Astrocyte of the spinal cord (primary cell): ENCODE measurements around the gene PML.

Experiments used
- DNase-seq: peaks from one replicate; pipeline ENCODE4 v3.0.0; 2011; ENCODE audit warnings: low read depth, low spot score
- H3K4me3 ChIP-seq: 2 replicates; pipeline ENCODE4 v1.5.1; 2011; ENCODE audit warnings: low read depth, mild to moderate bottlenecking, low read length, moderate library complexity
- CTCF ChIP-seq: IDR thresholded peaks from 2 replicates; pipeline ENCODE4 v1.5.1; 2012; ENCODE audit warnings: low read depth, mild to moderate bottlenecking, low read length, inconsistent platforms
- in situ Hi-C: cut with HindIII; loops from 2 replicates; pipeline ENCODE4 v1.10.0; 2017; ENCODE audit warnings: low sequenced_read_pairs

The PML gene

GRCh38 chr15:74042603-74043424, 48.3 kb downstream of the PML start:
- TF ChIP-seq CTCF: no peak
- no peak overlapping the region for H3K4me3 ChIP-seq
- in situ Hi-C loops: no loop called here
- DNase-seq: no peak

GRCh38 chr15:74043425-74044266, 49.1 kb downstream of the PML start:
- in situ Hi-C loops: no loop called here
- no peak for TF ChIP-seq CTCF

GRCh38 chr15:74044267-74045110, 50.0 kb downstream of the PML start:
- TF ChIP-seq CTCF: no peak
- in situ Hi-C loops: no loop called here
- H3K4me3 ChIP-seq: no peak overlapping the region
- no peak for DNase-seq

More at GRCh38 chr15:74043425-74044266, 49.1 kb downstream of the PML start:
- no peak for DNase-seq
- no peak overlapping the region for H3K4me3 ChIP-seq

- in situ Hi-C loops: no loop called here
- no peak for DNase-seq
- TF ChIP-seq CTCF: no peak
- H3K4me3 ChIP-seq: no peak overlapping the region
These were observed 50.7 kb downstream of the PML start for GRCh38 chr15:74045184-74045583.

GRCh38 chr15:74045636-74046274, 51.2 kb downstream of the PML start:
- no peak for TF ChIP-seq CTCF
- in situ Hi-C loops: no loop called here
- no peak for DNase-seq
- H3K4me3 ChIP-seq: no peak overlapping the region

GRCh38 chr15:74046275-74046674, 51.8 kb downstream of the PML start:
- no peak for DNase-seq
- no peak for TF ChIP-seq CTCF
- H3K4me3 ChIP-seq: no peak overlapping the region
- in situ Hi-C loops: no loop called here
